IPS-20b (cell line): ENCODE data around the gene CYP4F12.

Experiments used
- H3K27ac ChIP-seq: one replicate; pipeline ENCODE4 v1.5.1; 2013; ENCODE audit warnings: low read length
- H3K27me3 ChIP-seq: 2 replicates; pipeline ENCODE4 v1.6.1; 2013; ENCODE audit warnings: mild to moderate bottlenecking, low read length, inconsistent platforms; ENCODE audit not compliant: insufficient read depth
- H3K36me3 ChIP-seq: 2 replicates; pipeline ENCODE4 v1.6.1; 2013; ENCODE audit warnings: low read depth, mild to moderate bottlenecking, inconsistent platforms, low read length, moderate library complexity; ENCODE audit not compliant: insufficient read depth
- H3K4me1 ChIP-seq: 2 replicates; pipeline ENCODE4 v1.6.1; 2013; ENCODE audit warnings: mild to moderate bottlenecking, control low read depth, inconsistent platforms, low read length, moderate library complexity; ENCODE audit not compliant: insufficient read depth
- H3K4me3 ChIP-seq: 2 replicates; pipeline ENCODE4 v1.5.1; 2013; ENCODE audit warnings: mild to moderate bottlenecking, low read length, inconsistent platforms
- H3K9ac ChIP-seq: 2 replicates; pipeline ENCODE4 v1.6.1; 2013; ENCODE audit warnings: low read depth, mild to moderate bottlenecking, inconsistent platforms, low read length, moderate library complexity
- H3K9me3 ChIP-seq: 2 replicates; pipeline ENCODE4 v1.6.1; 2013; ENCODE audit warnings: mild to moderate bottlenecking, low read depth, low read length, inconsistent platforms; ENCODE audit not compliant: insufficient read depth

Gene CYP4F12

DNA sequence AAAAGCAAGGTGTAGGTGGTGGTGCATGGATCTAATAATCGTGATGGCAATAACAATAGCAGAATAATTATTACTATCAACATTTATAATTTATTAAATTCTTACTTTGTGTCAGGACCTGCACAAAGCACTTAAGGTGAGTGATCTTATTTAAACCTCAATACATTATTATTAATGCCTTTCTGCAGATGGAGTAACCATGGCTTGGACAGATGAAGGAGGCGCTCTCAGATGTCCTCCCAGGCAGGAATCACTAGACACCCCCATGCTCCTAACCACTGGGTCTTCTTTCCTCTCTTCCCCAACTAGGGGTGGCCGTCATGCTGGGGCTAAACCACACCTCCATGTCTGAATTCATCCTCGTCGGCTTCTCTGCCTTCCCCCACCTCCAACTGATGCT lies 54.8 kb downstream of the CYP4F12 start, which contains the start of gene OR10H2:
Gene OR10H2 (plus strand): TSS at position 301 of the 400 bp plus-strand sequence. CDS start 20 bp downstream, at position 321.
- H3K4me3 ChIP-seq: no peak within 1 kb of the TSS
- H3K36me3 ChIP-seq: no peaks in the 10 kb centered on the region
- peaks cover 83% of the 10 kb centered on the region for H3K9me3 ChIP-seq
- no peak within 1 kb of the TSS for H3K9ac ChIP-seq
- H3K27ac ChIP-seq: no peak within 1 kb of the TSS
- H3K4me1 ChIP-seq: no peaks in the 10 kb centered on the region
- no peaks in the 10 kb centered on the region for H3K27me3 ChIP-seq

- peaks cover 93% of the 10 kb centered on the region for H3K9me3 ChIP-seq
- no peaks in the 10 kb centered on the region for H3K27me3 ChIP-seq
- H3K4me1 ChIP-seq: no peaks in the 10 kb centered on the region
- H3K9ac ChIP-seq: no peak overlapping the region
- H3K27ac ChIP-seq: no peak overlapping the region
- no peaks in the 10 kb centered on the region for H3K36me3 ChIP-seq
- H3K4me3 ChIP-seq: no peak overlapping the region
These were observed 57.7 kb downstream of the CYP4F12 start for GRCh38 chr19:15730538-15730937.

DNA sequence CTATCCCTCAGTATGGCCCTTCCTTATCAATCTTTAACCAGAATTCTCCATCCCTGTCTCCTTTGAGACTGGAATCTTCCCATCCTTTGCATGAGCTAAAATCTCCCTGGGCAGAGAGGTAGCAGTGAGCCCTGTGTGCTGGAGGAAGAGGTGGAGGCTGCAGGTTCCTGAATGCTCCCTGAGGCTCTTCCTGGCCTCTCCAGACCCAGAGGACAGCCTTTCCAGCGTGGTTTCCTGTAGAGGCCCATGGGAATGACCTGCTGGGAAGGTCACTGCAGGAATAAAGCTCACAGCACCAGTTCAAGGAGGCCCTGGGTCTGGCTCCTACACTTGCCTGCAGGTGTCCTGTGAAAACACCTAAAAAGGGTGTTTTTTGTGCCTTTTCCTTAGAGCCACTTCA lies 59.5 kb downstream of the CYP4F12 start:
- no peaks in the 10 kb centered on the region for H3K4me1 ChIP-seq
- no peaks in the 10 kb centered on the region for H3K36me3 ChIP-seq
- peaks cover 93% of the 10 kb centered on the region for H3K9me3 ChIP-seq
- H3K9ac ChIP-seq: no peak overlapping the region
- H3K27ac ChIP-seq: no peak overlapping the region
- no peak overlapping the region for H3K4me3 ChIP-seq
- no peaks in the 10 kb centered on the region for H3K27me3 ChIP-seq

DNA sequence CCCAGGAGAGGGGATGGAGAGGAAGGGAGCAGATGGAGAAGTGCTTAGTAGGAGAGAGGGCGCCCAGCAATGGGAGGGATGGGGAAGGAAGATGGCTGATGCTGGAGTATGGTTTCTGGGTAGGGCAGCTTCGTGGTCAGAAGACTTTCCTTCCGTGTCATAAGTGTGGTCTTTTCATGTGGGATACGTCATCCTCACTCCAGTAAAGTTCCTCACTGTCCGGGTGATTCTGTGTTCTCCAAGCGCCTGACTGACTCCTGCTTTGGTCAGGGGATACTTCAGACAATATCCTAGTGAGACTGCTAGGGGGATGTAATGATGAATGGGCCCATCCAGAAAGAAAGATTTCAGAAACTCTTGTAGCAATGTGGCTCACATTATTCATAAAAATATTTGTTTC lies 61.0 kb downstream of the CYP4F12 start:
- Histone ChIP-seq H3K36me3 (no peaks in the 10 kb centered on the region), H3K4me1 (no peaks in the 10 kb centered on the region), H3K4me3 (no peak overlapping the region), H3K27ac (no peak overlapping the region), H3K9me3 (peaks cover 95% of the 10 kb centered on the region), H3K27me3 (no peaks in the 10 kb centered on the region), H3K9ac (no peak overlapping the region)

DNA sequence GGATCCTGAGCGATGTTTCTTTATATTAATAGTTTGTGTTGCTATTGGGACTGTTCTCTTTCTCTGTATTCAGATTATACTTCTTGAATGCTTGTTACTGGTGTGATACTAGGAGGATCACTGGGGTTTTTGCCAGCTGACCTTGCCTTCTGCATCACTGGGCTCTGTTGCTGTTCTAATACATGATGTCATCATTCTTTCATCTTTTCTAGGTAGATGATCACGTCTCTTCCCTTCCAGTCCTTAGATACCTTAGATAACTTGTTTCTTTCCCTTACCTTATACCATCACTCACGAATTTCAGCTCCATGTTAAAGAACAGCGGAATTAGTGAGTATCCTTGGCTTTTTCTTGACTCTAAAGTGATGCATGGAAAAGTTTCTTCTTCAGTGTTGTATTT lies 64.8 kb downstream of the CYP4F12 start, which contains the start of gene OR10H3:
Gene OR10H3 (plus strand): TSS at position 264 of the 400 bp plus-strand sequence. CDS start 3,408 bp downstream, outside the sequence.
- no peaks in the 10 kb centered on the region for H3K36me3 ChIP-seq
- H3K4me1 ChIP-seq: no peaks in the 10 kb centered on the region
- no peak within 1 kb of the TSS for H3K9ac ChIP-seq
- no peak within 1 kb of the TSS for H3K27ac ChIP-seq
- peaks cover 91% of the 10 kb centered on the region for H3K9me3 ChIP-seq
- no peaks in the 10 kb centered on the region for H3K27me3 ChIP-seq
- H3K4me3 ChIP-seq: no peak within 1 kb of the TSS

DNA sequence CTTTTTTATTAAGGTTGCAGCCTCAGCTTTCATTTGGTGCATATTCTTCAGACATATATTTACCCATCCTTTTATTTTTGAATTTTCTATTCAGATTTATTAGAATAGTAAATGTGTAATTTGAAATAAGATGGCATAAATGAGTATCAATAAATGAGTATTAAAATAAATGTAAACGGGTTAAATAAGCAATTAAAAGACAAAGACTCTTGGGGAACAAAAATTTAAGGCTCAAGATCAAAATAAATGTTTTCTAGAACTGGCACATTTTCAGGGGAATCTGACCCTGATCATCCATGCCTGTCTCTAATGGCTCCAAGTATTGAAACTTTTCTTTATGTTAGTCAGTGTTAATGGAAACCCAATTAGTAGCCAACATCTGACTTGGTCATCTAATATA lies 67.9 kb downstream of the CYP4F12 start:
- Histone ChIP-seq H3K27ac (no peak overlapping the region), H3K27me3 (no peaks in the 10 kb centered on the region), H3K4me3 (no peak overlapping the region), H3K4me1 (no peaks in the 10 kb centered on the region), H3K36me3 (no peaks in the 10 kb centered on the region), H3K9me3 (peaks cover 78% of the 10 kb centered on the region), H3K9ac (no peak overlapping the region)
